Spleen (tissue), 11 donors: ENCODE data around the gene CFAP97. TPM values are rescaled to one million over a fixed set of nuclear protein-coding genes. Genes with fewer than 3 reads are reported as not detected.

Experiments
- DNase-seq: peaks from one replicate; pipeline ENCODE4 v3.0.0-alpha.2; 2020
- H3K27ac ChIP-seq, 8 donors: fragments of 200-600 bp; sonication (generic) in 7 of 8; 1 replicate in 4 of 8; 2 replicates in 4 of 8; pipeline versions ENCODE4 v1.5.0 to v1.8.0; 2016 to 2021; ENCODE audit warnings: inconsistent platforms in 4 of 8, mild to moderate bottlenecking in 4 of 8, moderate library complexity in 1 of 8
- H3K27me3 ChIP-seq, 7 donors: fragments of 200-600 bp; sonication (generic) in 6 of 7; replicated peaks in 1 of 7; 1 replicate in 4 of 7; 2 replicates in 3 of 7; pipeline versions ENCODE4 v1.5.0 to v1.8.0; 2016 to 2021; ENCODE audit warnings: inconsistent platforms in 3 of 7, mild to moderate bottlenecking in 1 of 7
- H3K36me3 ChIP-seq, 6 donors: fragments of 200-600 bp; sonication (generic) in 5 of 6; 1 replicate in 4 of 6; 2 replicates in 2 of 6; pipeline versions ENCODE4 v1.5.0 to v1.8.0; 2016 to 2021; ENCODE audit warnings: inconsistent platforms in 2 of 6
- H3K4me1 ChIP-seq, 6 donors: fragments of 200-600 bp; sonication (generic) in 5 of 6; 1 replicate in 3 of 6; 2 replicates in 3 of 6; pipeline versions ENCODE4 v1.5.0 to v1.8.0; 2016 to 2021; ENCODE audit warnings: inconsistent platforms in 3 of 6
- H3K4me3 ChIP-seq, 8 donors: fragments of 200-600 bp; sonication (generic) in 7 of 8; 1 replicate in 4 of 8; 2 replicates in 4 of 8; pipeline versions ENCODE4 v1.5.0 to v1.8.0; 2016 to 2021; ENCODE audit warnings: inconsistent platforms in 4 of 8, mild to moderate bottlenecking in 4 of 8, moderate library complexity in 2 of 8
- H3K9me3 ChIP-seq, 8 donors: fragments of 200-600 bp; sonication (generic) in 7 of 8; 1 replicate in 4 of 8; 2 replicates in 4 of 8; pipeline versions ENCODE4 v1.5.0 to v1.8.0; 2016 to 2021; ENCODE audit warnings: inconsistent platforms in 4 of 8
- CTCF ChIP-seq, 11 experiments: fragments of 200-600 bp in 7 of 11; fragments of 450-650 bp in 4 of 11; sonication (generic) in 4 of 11; IDR thresholded peaks in 8 of 11; conservative IDR thresholded peaks in 3 of 11; 1 replicate in 7 of 11; 2 replicates in 4 of 11; pipeline versions ENCODE4 v1.4.0 to v1.8.0; 2016 to 2021; ENCODE audit warnings: antibody characterized with exemption in 11 of 11, inconsistent platforms in 4 of 11, mild to moderate bottlenecking in 1 of 11
- POLR2A ChIP-seq, 3 donors: fragments of 450-650 bp; IDR thresholded peaks; one replicate each; pipeline ENCODE4 v1.5.1; 2017; ENCODE audit warnings: antibody characterized with exemption in 3 of 3, mild to moderate bottlenecking in 1 of 3
- POLR2AphosphoS5 ChIP-seq, 3 donors: sonication (generic); formaldehyde crosslinking; IDR thresholded peaks; one replicate each; pipeline ENCODE4 v1.5.1; 2017; ENCODE audit warnings: antibody characterized with exemption in 3 of 3
- WGBS, 5 donors: extraction: QIAGEN DNeasy Blood & Tissue Kit in 3 of 5; methylation state at CpG; one replicate each; pipeline versions ENCODE4 v1.1.5 to v1.1.7; 2013 to 2018; 5-methylcytosine and 5-hydroxymethylcytosine counted together
- intact Hi-C: fragments of 100-400 bp; cut with DNase I; formaldehyde crosslinking; loops from one replicate; pipeline ENCODE4 v1.15.0; 2023; ENCODE audit warnings: low total_unique reads
- polyA plus RNA-seq, 3 donors: library from polyadenylated mRNA; stranded (reverse); fragments of 200-250 nt; gene quantifications; one replicate each; pipeline ENCODE4 v1.2.1, GENCODE V29; 2013
- total RNA-seq, 7 donors: library from RNA; depleted of rRNA in 3 of 7; stranded (reverse); fragments of >200 nt in 3 of 7; fragmentation: NEBNext Ultra II Directional in 4 of 7; extraction: Animal tissue kit (Norgen Biotek cat#: 25700) in 4 of 7; gene quantifications; one replicate each; pipeline versions ENCODE4 v1.1.0 to v1.2.1, GENCODE V29; 2016 to 2021
- donor health status: healthy with polysubstance abuse.
- donor health status: DM: no; HTN: no; CAD: no; lungs with moderate emphysema.
- donor health status: DM: no; HTN: no; CAD: no.
- donor health status: Bipolar disorder and iron deficiency.
- donor health status: healthy.
- donor health status: DM: no; HTN: no; CAD: no.
- donor health status: DM: yes; HTN: yes; CAD: no.

The CFAP97 gene
- total and polyA plus RNA-seq, 10 donors: 4.8 to 48.6 (median 39.0) TPM

- no peak for DNase-seq
- Histone ChIP-seq H3K36me3 (no peaks in the 10 kb centered on the region), H3K4me1 (peaks cover 0 to 24% (median 12%) of the 10 kb centered on the region in 6 donors), H3K27me3 (peaks cover 0 to 18% (median 0%) of the 10 kb centered on the region in 7 donors), H3K27ac (peak overlapping the region in 1 of 8 donors; percentile 22), H3K9me3 (no peaks in the 10 kb centered on the region), H3K4me3 (no peak overlapping the region)
- intact Hi-C loops: no loop called here
- 50 to 63% (median 52%) methylated on average over 10 of the region's 10 CpGs for WGBS, 5 donors
- TF ChIP-seq POLR2A (IDR thresholded peaks at IDR 0.05): no peak
- TF ChIP-seq CTCF (IDR thresholded peaks at IDR 0.05 in 8 of 11, conservative IDR thresholded peaks at IDR 0.05 in 3 of 11): no peak
Observed at GRCh38 chr4:185138161-185138560, 65.6 kb downstream of the CFAP97 start.

DNA sequence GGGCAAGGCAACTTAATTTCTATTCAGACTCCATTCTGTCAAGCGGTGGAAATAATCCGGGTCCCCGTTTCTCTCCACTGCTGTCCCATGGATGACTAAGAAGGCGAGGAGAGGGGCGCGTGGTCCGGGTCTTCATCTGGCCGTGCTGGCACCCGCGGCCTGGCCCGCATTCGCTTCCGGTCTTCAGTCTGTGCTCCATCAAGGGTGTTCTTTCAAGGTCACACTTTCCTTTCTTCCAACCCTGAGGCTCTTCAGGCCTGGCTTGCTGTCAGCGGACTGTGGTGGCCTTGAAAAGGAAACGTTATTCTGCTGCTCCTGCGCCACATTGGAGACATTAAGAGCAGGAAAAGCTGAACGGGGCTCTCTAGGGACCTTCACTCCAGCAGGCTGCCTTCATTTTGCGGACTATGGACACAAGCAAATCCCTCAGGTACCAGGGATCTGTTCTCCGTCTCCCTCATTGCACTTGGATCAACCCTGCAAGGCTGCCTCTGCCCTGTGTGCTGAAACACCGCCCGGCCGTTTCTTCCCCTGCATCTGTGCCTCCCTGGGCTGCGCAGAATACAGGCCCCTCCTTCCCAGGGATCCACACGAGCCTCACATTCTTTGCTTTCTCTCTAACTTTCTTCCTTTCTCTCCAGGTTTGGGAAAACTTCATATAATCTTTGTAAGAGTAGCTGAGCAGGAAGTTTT is 66.4 kb downstream of the CFAP97 start:
- H3K9me3 ChIP-seq: no peaks in the 10 kb centered on the region
- peaks cover 0 to 16% (median 4%) of the 10 kb centered on the region in 6 donors for H3K4me1 ChIP-seq
- H3K36me3 ChIP-seq: no peaks in the 10 kb centered on the region
- 79 to 84% (median 80%) methylated on average over 24 of the region's 24 CpGs for WGBS, 5 donors
- DNase-seq: no peak
- TF ChIP-seq POLR2AphosphoS5 (IDR thresholded peaks at IDR 0.05): no peak
- TF ChIP-seq POLR2A (IDR thresholded peaks at IDR 0.05): no peak
- no peak for TF ChIP-seq CTCF (IDR thresholded peaks at IDR 0.05 in 8 of 11, conservative IDR thresholded peaks at IDR 0.05 in 3 of 11)
- H3K27me3 ChIP-seq: peaks cover 0 to 10% (median 0%) of the 10 kb centered on the region in 7 donors
- peak overlapping the region in 1 of 8 donors; percentile 22 for H3K27ac ChIP-seq
- peak overlapping the region in 1 of 8 donors; percentile 32 for H3K4me3 ChIP-seq
- intact Hi-C loops: no loop called here

- 37 to 46% (median 41%) methylated on average over 3 of the region's 3 CpGs for WGBS, 5 donors
- no peak overlapping the region for H3K27ac ChIP-seq
- intact Hi-C loops: loop anchor here (5.0 kb wide), 1 partner anchor 92 kb away; no protein-coding TSS in a partner anchor
- peaks cover 0 to 21% (median 0%) of the 10 kb centered on the region in 7 donors for H3K27me3 ChIP-seq
- peaks cover 0 to 8% (median 0%) of the 10 kb centered on the region in 6 donors for H3K4me1 ChIP-seq
- H3K4me3 ChIP-seq: no peak overlapping the region
- TF ChIP-seq POLR2A (IDR thresholded peaks at IDR 0.05) (no peak), CTCF (IDR thresholded peaks at IDR 0.05 in 8 of 11, conservative IDR thresholded peaks at IDR 0.05 in 3 of 11) (peak; percentile 36 to 84 (median 65))
- H3K36me3 ChIP-seq: no peaks in the 10 kb centered on the region
- no peak for DNase-seq
- H3K9me3 ChIP-seq: no peaks in the 10 kb centered on the region
Observed at GRCh38 chr4:185134307-185134869, 69.4 kb downstream of the CFAP97 start.
